Body of pancreas (tissue), 4 donors: ENCODE results near the gene PARL.

Experiments
- CTCF ChIP-seq, 7 experiments: fragments of 450-650 bp in 4 of 7; fragments of 200-600 bp in 3 of 7; sonication (generic) in 3 of 7; IDR thresholded peaks; one replicate each; pipeline ENCODE4 v1.5.1; 2016 to 2019; ENCODE audit warnings: antibody characterized with exemption in 7 of 7
- POLR2A ChIP-seq, 3 donors: fragments of 450-650 bp; IDR thresholded peaks; one replicate each; pipeline ENCODE4 v1.6.1; 2016; ENCODE audit warnings: antibody characterized with exemption in 3 of 3, mild to moderate bottlenecking in 2 of 3

GRCh38 chr3:183800243-183800863 is 84.3 kb downstream of the PARL start:
- TF ChIP-seq CTCF (IDR thresholded peaks at IDR 0.05) (no peak), POLR2A (IDR thresholded peaks at IDR 0.05) (no peak)
